Mesendoderm (in vitro differentiated cells): Measurements from ENCODE around the gene CEP112.
"Not testable (repeated sequence)": the region's sequence is repeated elsewhere in the genome, so short reads cannot be mapped to it uniquely, and the experiment has no call there.

Experiments
- DNase-seq: peaks from one replicate; pipeline ENCODE4 v3.0.0; 2013
- H2AK5ac ChIP-seq: 2 replicates; pipeline ENCODE4 v1.6.1; 2013; ENCODE audit warnings: low read length, inconsistent platforms
- H2BK120ac ChIP-seq: 2 replicates; pipeline ENCODE4 v1.6.1; 2013; ENCODE audit warnings: low read depth, mild to moderate bottlenecking, low read length, moderate library complexity, mixed read lengths
- H2BK15ac ChIP-seq: replicated peaks from 2 replicates; pipeline ENCODE4 v1.6.1; 2013; ENCODE audit warnings: low read depth, mild to moderate bottlenecking, moderate library complexity
- H2BK5ac ChIP-seq: 2 replicates; pipeline ENCODE4 v1.6.1; 2013; ENCODE audit warnings: low read length, inconsistent platforms
- H3K18ac ChIP-seq: 2 replicates; pipeline ENCODE4 v1.6.1; 2013; ENCODE audit warnings: mild to moderate bottlenecking, low read length, mixed read lengths
- H3K23ac ChIP-seq: one replicate; pipeline ENCODE4 v1.6.1; 2013; ENCODE audit warnings: low read length
- H3K27ac ChIP-seq: 2 replicates; pipeline ENCODE4 v1.5.1; 2013; ENCODE audit warnings: low read depth, mild to moderate bottlenecking, inconsistent platforms, low read length, moderate library complexity
- H3K27me3 ChIP-seq: 2 replicates; pipeline ENCODE4 v1.6.1; 2013; ENCODE audit warnings: low read length, control low read depth, mild to moderate bottlenecking, inconsistent platforms; ENCODE audit not compliant: insufficient read depth, poor library complexity
- H3K36me3 ChIP-seq: 2 replicates; pipeline ENCODE4 v1.6.1; 2013; ENCODE audit warnings: low read length, inconsistent platforms; ENCODE audit not compliant: control insufficient read depth, insufficient read depth
- H3K4ac ChIP-seq: one replicate; pipeline ENCODE4 v1.6.1; 2013; ENCODE audit warnings: low read depth, mild to moderate bottlenecking, low read length, moderate library complexity
- H3K4me1 ChIP-seq: 2 replicates; pipeline ENCODE4 v1.6.1; 2013; ENCODE audit warnings: low read depth, low read length, inconsistent platforms; ENCODE audit not compliant: control insufficient read depth
- H3K4me2 ChIP-seq: 2 replicates; pipeline ENCODE4 v1.6.1; 2013; ENCODE audit warnings: low read length
- H3K4me3 ChIP-seq: 2 replicates; pipeline ENCODE4 v1.5.1; 2013; ENCODE audit warnings: mild to moderate bottlenecking, low read length
- H3K56ac ChIP-seq: one replicate; pipeline ENCODE4 v1.6.1; 2013; ENCODE audit warnings: low read length
- H3K79me1 ChIP-seq: 2 replicates; pipeline ENCODE4 v1.6.1; 2013; ENCODE audit warnings: low read length, inconsistent platforms
- H3K79me2 ChIP-seq: 2 replicates; pipeline ENCODE4 v1.6.1; 2013; ENCODE audit warnings: mild to moderate bottlenecking, low read length; ENCODE audit not compliant: control insufficient read depth, insufficient read depth
- H3K9ac ChIP-seq: 2 replicates; pipeline ENCODE4 v1.6.1; 2013; ENCODE audit warnings: low read length, inconsistent platforms
- H4K5ac ChIP-seq: one replicate; pipeline ENCODE4 v1.6.1; 2013; ENCODE audit warnings: low read length
- H4K8ac ChIP-seq: one replicate; pipeline ENCODE4 v1.6.1; 2013; ENCODE audit warnings: low read depth, mild to moderate bottlenecking, control low read depth, low read length, moderate library complexity
- WGBS: extraction: QIAGEN DNeasy Blood & Tissue Kit; methylation state at CpG from one replicate; pipeline ENCODE4 v1.1.7; 2013; ENCODE audit warnings: low lambda C conversion rate, missing lambda C conversion rate; ENCODE audit not compliant: insufficient coverage; ENCODE audit errors: extremely low coverage; 5-methylcytosine and 5-hydroxymethylcytosine counted together

CEP112 gene

DNA sequence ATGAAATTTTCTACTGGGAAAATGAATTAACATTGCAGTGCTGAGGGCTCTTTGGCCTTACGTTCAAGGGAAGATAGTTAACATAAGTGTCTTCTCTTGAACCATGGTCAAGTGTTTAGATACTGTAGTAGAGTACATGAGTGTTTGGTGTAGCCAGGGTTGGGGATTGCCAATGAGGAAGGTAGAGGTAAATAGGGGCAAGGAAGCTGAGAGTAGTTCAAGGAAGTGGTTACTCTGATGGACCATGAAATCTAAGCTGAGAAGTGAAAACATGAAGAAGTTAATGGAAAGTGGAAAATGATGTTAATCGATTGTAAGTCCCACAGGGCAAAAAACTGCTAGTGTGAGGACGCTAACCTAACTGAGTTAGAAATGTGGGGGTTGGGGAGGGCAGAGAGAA, 380.9 kb downstream of the CEP112 start:
- H3K4me1 ChIP-seq: no peaks in the 10 kb centered on the region
- no peaks in the 10 kb centered on the region for H3K79me2 ChIP-seq
- no peak overlapping the region for H3K4ac ChIP-seq
- H3K4me3 ChIP-seq: no peak overlapping the region
- no peak overlapping the region for H3K9ac ChIP-seq
- WGBS: no CpG with 5 or more reads among the region's 3 CpGs
- H3K79me1 ChIP-seq: no peaks in the 10 kb centered on the region
- DNase-seq: no peak
- no peak overlapping the region for H4K5ac ChIP-seq
- H3K27ac ChIP-seq: no peak overlapping the region
- H4K8ac ChIP-seq: no peak overlapping the region
- no peaks in the 10 kb centered on the region for H3K27me3 ChIP-seq
- H2BK5ac ChIP-seq: no peak overlapping the region
- H2BK120ac ChIP-seq: no peak overlapping the region
- H2AK5ac ChIP-seq: no peak overlapping the region
- no peak overlapping the region for H3K56ac ChIP-seq
- no peak overlapping the region for H2BK15ac ChIP-seq
- H3K36me3 ChIP-seq: no peaks in the 10 kb centered on the region
- H3K4me2 ChIP-seq: no peak overlapping the region
- H3K18ac ChIP-seq: no peak overlapping the region
- no peak overlapping the region for H3K23ac ChIP-seq

- no peak overlapping the region for H3K4me3 ChIP-seq
- H2BK120ac ChIP-seq: no peak overlapping the region
- no peak overlapping the region for H3K18ac ChIP-seq
- no peak overlapping the region for H3K4ac ChIP-seq
- WGBS: 100% methylated on average over 2 of the region's 2 CpGs
- H3K9ac ChIP-seq: no peak overlapping the region
- no peak overlapping the region for H2BK15ac ChIP-seq
- no peaks in the 10 kb centered on the region for H3K27me3 ChIP-seq
- H3K23ac ChIP-seq: no peak overlapping the region
- no peak overlapping the region for H4K5ac ChIP-seq
- H2AK5ac ChIP-seq: no peak overlapping the region
- no peaks in the 10 kb centered on the region for H3K36me3 ChIP-seq
- H3K27ac ChIP-seq: no peak overlapping the region
- H3K56ac ChIP-seq: no peak overlapping the region
- H3K79me1 ChIP-seq: no peaks in the 10 kb centered on the region
- H3K4me1 ChIP-seq: no peaks in the 10 kb centered on the region
- no peak overlapping the region for H2BK5ac ChIP-seq
- H3K79me2 ChIP-seq: no peaks in the 10 kb centered on the region
- no peak overlapping the region for H3K4me2 ChIP-seq
- no peak for DNase-seq
- H4K8ac ChIP-seq: no peak overlapping the region
Observed at GRCh38 chr17:65809366-65809765, 382.6 kb downstream of the CEP112 start.

- not testable (repeated sequence) for H3K18ac ChIP-seq, H3K27ac ChIP-seq, H2BK120ac ChIP-seq, H4K8ac ChIP-seq, H2BK15ac ChIP-seq, H3K56ac ChIP-seq, H3K23ac ChIP-seq, H2BK5ac ChIP-seq, H3K4me2 ChIP-seq, H2AK5ac ChIP-seq, H3K27me3 ChIP-seq, DNase-seq, H3K9ac ChIP-seq, H3K79me2 ChIP-seq, H3K4ac ChIP-seq, H4K5ac ChIP-seq, H3K36me3 ChIP-seq, H3K4me1 ChIP-seq, H3K79me1 ChIP-seq, H3K4me3 ChIP-seq
- no CpG with 5 or more reads among the region's 1 CpG for WGBS
Observed at GRCh38 chr17:65808566-65808965, 383.4 kb downstream of the CEP112 start.

GRCh38 chr17:65807361-65807760, 384.6 kb downstream of the CEP112 start:
- H3K56ac ChIP-seq: no peak overlapping the region
- no peak overlapping the region for H3K27ac ChIP-seq
- H2BK5ac ChIP-seq: no peak overlapping the region
- no peak overlapping the region for H2BK120ac ChIP-seq
- no peak overlapping the region for H3K9ac ChIP-seq
- H3K23ac ChIP-seq: no peak overlapping the region
- H2AK5ac ChIP-seq: no peak overlapping the region
- H4K5ac ChIP-seq: no peak overlapping the region
- H3K4me1 ChIP-seq: no peaks in the 10 kb centered on the region
- no peak overlapping the region for H3K18ac ChIP-seq
- H2BK15ac ChIP-seq: no peak overlapping the region
- H3K36me3 ChIP-seq: no peaks in the 10 kb centered on the region
- no peaks in the 10 kb centered on the region for H3K27me3 ChIP-seq
- H4K8ac ChIP-seq: no peak overlapping the region
- H3K79me2 ChIP-seq: no peaks in the 10 kb centered on the region
- no peak overlapping the region for H3K4ac ChIP-seq
- H3K4me2 ChIP-seq: no peak overlapping the region
- no peaks in the 10 kb centered on the region for H3K79me1 ChIP-seq
- no peak for DNase-seq
- H3K4me3 ChIP-seq: no peak overlapping the region

DNA sequence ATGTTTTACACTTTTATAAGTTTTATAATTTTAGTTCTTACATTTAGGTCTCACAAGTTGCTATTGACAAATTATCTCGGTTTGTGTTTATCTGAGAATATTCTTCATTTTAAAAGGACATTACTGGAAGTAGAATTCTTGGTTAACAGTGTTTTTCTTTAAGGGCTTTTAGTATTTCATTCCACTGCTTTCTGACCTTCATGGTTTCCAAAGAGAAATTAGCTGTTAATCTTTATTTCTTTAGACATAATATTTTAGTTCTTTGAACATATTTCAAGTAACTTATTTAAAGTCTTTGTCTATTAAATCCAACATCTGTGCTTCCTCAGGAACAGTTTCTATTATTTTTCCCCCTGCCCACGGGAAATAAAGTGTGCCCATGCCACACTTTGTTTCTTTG, 390.4 kb downstream of the CEP112 start:
- Histone ChIP-seq H4K5ac (no peak overlapping the region), H3K79me1 (no peaks in the 10 kb centered on the region), H3K56ac (no peak overlapping the region), H3K27me3 (no peaks in the 10 kb centered on the region), H3K4me2 (no peak overlapping the region), H3K36me3 (no peaks in the 10 kb centered on the region), H3K4me1 (no peaks in the 10 kb centered on the region), H4K8ac (no peak overlapping the region), H3K79me2 (no peaks in the 10 kb centered on the region), H2BK5ac (no peak overlapping the region), H3K27ac (no peak overlapping the region), H3K18ac (no peak overlapping the region), H3K4me3 (no peak overlapping the region), H3K9ac (no peak overlapping the region), H2AK5ac (no peak overlapping the region), H3K23ac (no peak overlapping the region), H2BK120ac (no peak overlapping the region), H3K4ac (no peak overlapping the region), H2BK15ac (no peak overlapping the region)
- WGBS: no CpG with 5 or more reads among the region's 2 CpGs
- no peak for DNase-seq

DNA sequence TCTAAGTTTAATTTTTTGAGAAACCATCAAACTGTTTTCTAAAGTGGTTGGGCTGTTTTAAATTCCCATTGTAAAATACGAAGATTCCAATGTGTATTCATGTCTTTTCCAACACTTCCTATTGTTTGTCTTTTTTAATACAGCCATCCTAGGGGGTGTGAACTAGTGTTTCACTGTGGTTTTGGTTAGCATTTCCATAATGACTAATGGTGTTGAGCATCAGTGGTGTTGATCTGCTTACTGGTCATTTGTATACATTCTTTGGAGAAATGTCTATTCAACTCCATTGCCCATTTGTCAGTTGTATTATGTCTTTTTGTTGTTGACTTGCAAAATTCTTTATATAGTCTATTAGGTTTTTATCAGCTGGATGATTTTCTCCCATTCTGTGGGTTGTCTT, 391.3 kb downstream of the CEP112 start:
- DNase-seq: no peak
- H2AK5ac ChIP-seq: no peak overlapping the region
- H2BK15ac ChIP-seq: no peak overlapping the region
- no peak overlapping the region for H3K23ac ChIP-seq
- H3K56ac ChIP-seq: no peak overlapping the region
- no peak overlapping the region for H2BK5ac ChIP-seq
- no peaks in the 10 kb centered on the region for H3K27me3 ChIP-seq
- WGBS: no CpG with 5 or more reads among the region's 1 CpG
- H3K79me1 ChIP-seq: no peaks in the 10 kb centered on the region
- no peak overlapping the region for H4K5ac ChIP-seq
- no peak overlapping the region for H3K4ac ChIP-seq
- H3K4me2 ChIP-seq: no peak overlapping the region
- H3K18ac ChIP-seq: no peak overlapping the region
- no peak overlapping the region for H4K8ac ChIP-seq
- H3K27ac ChIP-seq: no peak overlapping the region
- no peak overlapping the region for H2BK120ac ChIP-seq
- H3K4me1 ChIP-seq: no peaks in the 10 kb centered on the region
- H3K79me2 ChIP-seq: no peaks in the 10 kb centered on the region
- H3K36me3 ChIP-seq: no peaks in the 10 kb centered on the region
- H3K9ac ChIP-seq: no peak overlapping the region
- no peak overlapping the region for H3K4me3 ChIP-seq
